Breast epithelium (tissue), 4 donors: ENCODE data around the gene H3-3A. TPM values are rescaled to one million over a fixed set of nuclear protein-coding genes. Genes with fewer than 3 reads are reported as not detected.
A peak's percentile ranks its signal among the peaks of the same experiment; 100 is the strongest.

ENCODE experiments used
- DNase-seq, 2 donors: peaks; one replicate each; pipeline ENCODE4 v3.0.0-alpha.2; 2019; ENCODE audit warnings: low spot score in 2 of 2
- H3K27ac ChIP-seq, 2 donors: fragments of 200-600 bp; sonication (generic) in 1 of 2; one replicate each; pipeline ENCODE4 v1.5.1; 2016 to 2019; ENCODE audit warnings: mild to moderate bottlenecking in 1 of 2
- H3K27me3 ChIP-seq, 2 donors: fragments of 200-600 bp; sonication (generic) in 1 of 2; one replicate each; pipeline versions ENCODE4 v1.5.1 to v1.6.0; 2017 to 2019; ENCODE audit warnings: control low read depth in 1 of 2, mild to moderate bottlenecking in 1 of 2
- H3K36me3 ChIP-seq: fragments of 200-600 bp; one replicate; pipeline ENCODE4 v1.5.1; 2019
- H3K4me1 ChIP-seq, 2 donors: fragments of 200-600 bp; sonication (generic); one replicate each; pipeline ENCODE4 v1.5.1; 2016 to 2019; ENCODE audit warnings: control low read depth in 1 of 2
- H3K4me3 ChIP-seq, 3 donors: fragments of 200-600 bp; sonication (generic); 1 replicate in 2 of 3; 2 replicates in 1 of 3; pipeline ENCODE4 v1.5.1; 2016 to 2019; ENCODE audit warnings: mild to moderate bottlenecking in 3 of 3, moderate library complexity in 2 of 3
- H3K9me3 ChIP-seq, 2 donors: fragments of 200-600 bp; sonication (generic) in 1 of 2; one replicate each; pipeline ENCODE4 v1.5.1; 2016 to 2019; ENCODE audit warnings: control low read depth in 1 of 2
- POLR2A ChIP-seq: fragments of 450-650 bp; IDR thresholded peaks from one replicate; pipeline ENCODE4 v1.6.1; 2016; ENCODE audit warnings: antibody characterized with exemption, mild to moderate bottlenecking, moderate library complexity
- POLR2AphosphoS5 ChIP-seq, 3 donors: sonication (generic); formaldehyde crosslinking; IDR thresholded peaks; one replicate each; pipeline ENCODE4 v1.6.1; 2017; ENCODE audit warnings: antibody characterized with exemption in 3 of 3
- intact Hi-C: fragments of 100-400 bp; cut with DNase I; formaldehyde crosslinking; loops from one replicate; pipeline ENCODE4 v1.15.1; 2023; ENCODE audit warnings: low total_unique reads
- total RNA-seq, 3 donors: library from RNA; depleted of rRNA; stranded (reverse); fragments of >200 nt; gene quantifications; one replicate each; pipeline ENCODE4 v1.1.0, GENCODE V29; 2016
- TF ChIP-seq, protein P1 (sequence below), 3 donors: fragments of 450-650 bp; IDR thresholded peaks; one replicate each; pipeline ENCODE4 v1.5.1; 2016 to 2017; ENCODE audit warnings: antibody characterized with exemption in 3 of 3, mild to moderate bottlenecking in 3 of 3, moderate library complexity in 3 of 3

Gene H3-3A
- total RNA-seq, 3 donors from 2014 or later, result 287 to 603 (median 462) TPM

GRCh38 chr1:226033582-226033981 lies 28.9 kb upstream of the H3-3A start:
- Histone ChIP-seq H3K4me1 (no peaks in the 10 kb centered on the region), H3K36me3 (no peaks in the 10 kb centered on the region), H3K9me3 (no peaks in the 10 kb centered on the region), H3K27ac (peak overlapping the region; percentile 26 to 82), H3K27me3 (no peaks in the 10 kb centered on the region), H3K4me3 (no peak overlapping the region)
- no peak for TF ChIP-seq POLR2AphosphoS5 (IDR thresholded peaks at IDR 0.05)
- TF ChIP-seq, protein P1, sequence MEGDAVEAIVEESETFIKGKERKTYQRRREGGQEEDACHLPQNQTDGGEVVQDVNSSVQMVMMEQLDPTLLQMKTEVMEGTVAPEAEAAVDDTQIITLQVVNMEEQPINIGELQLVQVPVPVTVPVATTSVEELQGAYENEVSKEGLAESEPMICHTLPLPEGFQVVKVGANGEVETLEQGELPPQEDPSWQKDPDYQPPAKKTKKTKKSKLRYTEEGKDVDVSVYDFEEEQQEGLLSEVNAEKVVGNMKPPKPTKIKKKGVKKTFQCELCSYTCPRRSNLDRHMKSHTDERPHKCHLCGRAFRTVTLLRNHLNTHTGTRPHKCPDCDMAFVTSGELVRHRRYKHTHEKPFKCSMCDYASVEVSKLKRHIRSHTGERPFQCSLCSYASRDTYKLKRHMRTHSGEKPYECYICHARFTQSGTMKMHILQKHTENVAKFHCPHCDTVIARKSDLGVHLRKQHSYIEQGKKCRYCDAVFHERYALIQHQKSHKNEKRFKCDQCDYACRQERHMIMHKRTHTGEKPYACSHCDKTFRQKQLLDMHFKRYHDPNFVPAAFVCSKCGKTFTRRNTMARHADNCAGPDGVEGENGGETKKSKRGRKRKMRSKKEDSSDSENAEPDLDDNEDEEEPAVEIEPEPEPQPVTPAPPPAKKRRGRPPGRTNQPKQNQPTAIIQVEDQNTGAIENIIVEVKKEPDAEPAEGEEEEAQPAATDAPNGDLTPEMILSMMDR (IDR thresholded peaks at IDR 0.05), result no peak
- TF ChIP-seq POLR2A, result no peak
- DNase-seq, result no peak
- intact Hi-C loops, result no loop called here

DNA sequence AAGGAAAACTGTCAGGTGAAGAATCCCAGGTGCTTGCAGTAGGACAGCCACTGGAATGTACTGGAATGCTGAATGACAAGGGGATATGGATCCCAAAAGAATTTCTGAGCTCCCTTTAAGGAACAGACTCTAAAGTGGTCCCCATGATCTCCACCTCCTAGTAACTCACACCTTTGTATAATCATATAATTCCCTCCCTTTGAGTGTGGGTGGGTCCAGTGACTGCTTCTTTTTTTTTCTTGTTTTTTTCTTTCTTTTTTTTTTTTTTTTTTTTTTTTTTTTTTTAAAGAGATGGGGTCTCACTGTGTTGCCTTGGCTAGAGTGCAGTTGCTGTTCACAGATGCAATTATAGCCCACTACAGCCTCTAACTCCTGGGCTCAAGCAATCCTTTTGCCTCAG lies 28.5 kb upstream of the H3-3A start:
- H3K4me1 ChIP-seq, result no peaks in the 10 kb centered on the region
- no peak for DNase-seq
- H3K27me3 ChIP-seq, result no peaks in the 10 kb centered on the region
- H3K27ac ChIP-seq, result peak overlapping the region; percentile 75 to 82
- no peak overlapping the region for H3K4me3 ChIP-seq
- intact Hi-C loops, result no loop called here
- TF ChIP-seq POLR2A (no peak), POLR2AphosphoS5 (IDR thresholded peaks at IDR 0.05) (no peak)
- TF ChIP-seq, protein P1 (IDR thresholded peaks at IDR 0.05), result no peak
- H3K36me3 ChIP-seq, result no peaks in the 10 kb centered on the region
- H3K9me3 ChIP-seq, result no peaks in the 10 kb centered on the region

DNA sequence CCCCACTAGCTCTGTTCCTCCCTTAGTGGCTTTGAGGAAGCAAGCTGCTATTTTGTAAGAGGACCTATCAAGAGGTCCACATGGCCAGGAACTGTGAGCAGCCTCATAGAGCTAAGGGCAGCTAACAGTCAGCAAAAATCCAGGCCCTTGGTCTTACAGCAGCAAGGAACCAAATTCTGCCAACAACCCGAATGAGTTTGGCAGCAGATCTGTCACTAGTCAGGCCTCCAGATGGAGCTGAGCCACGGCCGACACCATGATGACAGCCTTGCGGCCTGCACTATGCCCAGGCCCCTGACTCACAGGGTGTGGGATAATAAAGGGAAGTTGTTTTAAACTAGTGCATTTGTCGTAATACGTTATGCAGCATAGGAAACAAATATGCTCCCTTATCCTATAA lies 28.0 kb upstream of the H3-3A start:
- peak; percentile 54 to 81 for DNase-seq
- Histone ChIP-seq H3K9me3 (no peaks in the 10 kb centered on the region), H3K27me3 (no peaks in the 10 kb centered on the region), H3K27ac (peak overlapping the region; percentile 75 to 82), H3K36me3 (no peaks in the 10 kb centered on the region), H3K4me1 (no peaks in the 10 kb centered on the region), H3K4me3 (no peak overlapping the region)
- no peak for TF ChIP-seq POLR2A
- TF ChIP-seq, protein P1 (IDR thresholded peaks at IDR 0.05), result no peak
- peak; percentile 64 to 79 (median 77) for TF ChIP-seq POLR2AphosphoS5 (IDR thresholded peaks at IDR 0.05)
- intact Hi-C loops, result no loop called here

- H3K9me3 ChIP-seq, result no peaks in the 10 kb centered on the region
- no peak overlapping the region for H3K4me3 ChIP-seq
- H3K27me3 ChIP-seq, result no peaks in the 10 kb centered on the region
- TF ChIP-seq, protein P1 (IDR thresholded peaks at IDR 0.05), result no peak
- no peak for TF ChIP-seq POLR2AphosphoS5 (IDR thresholded peaks at IDR 0.05)
- TF ChIP-seq POLR2A, result no peak
- H3K27ac ChIP-seq, result peak overlapping the region in 1 of 2 donors; percentile 82
- H3K4me1 ChIP-seq, result no peaks in the 10 kb centered on the region
- intact Hi-C loops, result no loop called here
- H3K36me3 ChIP-seq, result no peaks in the 10 kb centered on the region
- DNase-seq, result no peak
Measured at GRCh38 chr1:226035915-226036314, 26.6 kb upstream of the H3-3A start.

GRCh38 chr1:226038661-226039060 lies 23.9 kb upstream of the H3-3A start:
- H3K36me3 ChIP-seq, result no peaks in the 10 kb centered on the region
- intact Hi-C loops, result no loop called here
- H3K27me3 ChIP-seq, result no peaks in the 10 kb centered on the region
- H3K9me3 ChIP-seq, result no peaks in the 10 kb centered on the region
- TF ChIP-seq POLR2AphosphoS5 (IDR thresholded peaks at IDR 0.05) (no peak), POLR2A (no peak)
- TF ChIP-seq, protein P1 (IDR thresholded peaks at IDR 0.05), result no peak
- no peak overlapping the region for H3K27ac ChIP-seq
- H3K4me3 ChIP-seq, result no peak overlapping the region
- no peaks in the 10 kb centered on the region for H3K4me1 ChIP-seq
- no peak for DNase-seq
